HG03432 (cell line): ENCODE results near the gene KIAA0825.

Source experiments
- ATAC-seq: cut with Tn5 transposase; IDR thresholded peaks from one replicate; pipeline ENCODE4 v1.9.1; 2021; ENCODE audit warnings: mild to moderate bottlenecking, moderate library complexity; ENCODE audit not compliant: unreplicated experiment

The KIAA0825 gene

GRCh38 chr5:94508461-94509148 lies 109.8 kb downstream of the KIAA0825 start:
- no peak for ATAC-seq

- ATAC-seq: no peak
These were observed 112.9 kb downstream of the KIAA0825 start for GRCh38 chr5:94505327-94506068.

GRCh38 chr5:94503677-94504076 lies 114.7 kb downstream of the KIAA0825 start:
- no peak for ATAC-seq

- ATAC-seq: no peak
These were observed 117.0 kb downstream of the KIAA0825 start for GRCh38 chr5:94501365-94501764.

GRCh38 chr5:94499806-94500205 lies 118.6 kb downstream of the KIAA0825 start:
- ATAC-seq: no peak

- no peak for ATAC-seq
These were observed 120.2 kb downstream of the KIAA0825 start for GRCh38 chr5:94498199-94498598.

GRCh38 chr5:94485067-94485466 lies 133.3 kb downstream of the KIAA0825 start:
- no peak for ATAC-seq

- no peak for ATAC-seq
These were observed 137.3 kb downstream of the KIAA0825 start for GRCh38 chr5:94481059-94481458.

GRCh38 chr5:94480486-94480885 lies 137.9 kb downstream of the KIAA0825 start:
- no peak for ATAC-seq

- no peak for ATAC-seq
These were observed 144.5 kb downstream of the KIAA0825 start for GRCh38 chr5:94473936-94474335.

GRCh38 chr5:94471521-94471920 lies 146.9 kb downstream of the KIAA0825 start:
- no peak for ATAC-seq

GRCh38 chr5:94470802-94471201 lies 147.6 kb downstream of the KIAA0825 start:
- no peak for ATAC-seq

GRCh38 chr5:94469894-94470329 lies 148.5 kb downstream of the KIAA0825 start:
- ATAC-seq: no peak

- ATAC-seq: no peak
These were observed 150.2 kb downstream of the KIAA0825 start for GRCh38 chr5:94467954-94468930.

GRCh38 chr5:94467346-94467953 lies 151.0 kb downstream of the KIAA0825 start:
- no peak for ATAC-seq

- ATAC-seq: no peak
These were observed 154.7 kb downstream of the KIAA0825 start for GRCh38 chr5:94463739-94464138.

GRCh38 chr5:94461131-94461530 lies 157.3 kb downstream of the KIAA0825 start:
- ATAC-seq: no peak

- ATAC-seq: no peak
These were observed 158.5 kb downstream of the KIAA0825 start for GRCh38 chr5:94459915-94460314.

GRCh38 chr5:94457788-94458187 lies 160.6 kb downstream of the KIAA0825 start:
- no peak for ATAC-seq

- ATAC-seq: no peak
These were observed 172.7 kb downstream of the KIAA0825 start for GRCh38 chr5:94445726-94446125.

GRCh38 chr5:94442991-94443390 lies 175.4 kb downstream of the KIAA0825 start:
- ATAC-seq: no peak
